RWPE2 (cell line): ENCODE measurements around the gene CNTN1.
"Not testable (repeated sequence)": the region's sequence is repeated elsewhere in the genome, so short reads cannot be mapped to it uniquely, and the experiment has no call there.

Source experiments
- ATAC-seq: fragments of 200-7000 bp; cut with Tn5 transposase; 3 replicates; pipeline ENCODE4 v1.9.1; 2021; ENCODE audit warnings: low read depth
- DNase-seq: peaks from one replicate; pipeline ENCODE4 v3.0.0-alpha.2; 2020; ENCODE audit warnings: low spot score
- H3K27ac ChIP-seq: fragments of 450-650 bp; 2 replicates; pipeline ENCODE4 v1.5.1; 2017; ENCODE audit warnings: mild to moderate bottlenecking; ENCODE audit not compliant: poor library complexity, severe bottlenecking
- H3K27me3 ChIP-seq: fragments of 250-450 bp; sonication (Bioruptor Pico); 2 replicates; pipeline ENCODE4 v1.5.1; 2021; ENCODE audit warnings: mild to moderate bottlenecking, moderate library complexity; ENCODE audit not compliant: insufficient read depth, poor library complexity, severe bottlenecking
- H3K36me3 ChIP-seq: fragments of 250-450 bp; sonication (Bioruptor Pico); 2 replicates; pipeline ENCODE4 v1.5.1; 2020; ENCODE audit warnings: low read depth, mild to moderate bottlenecking, moderate library complexity
- H3K4me1 ChIP-seq: fragments of 250-450 bp; sonication (Bioruptor Pico); 2 replicates; pipeline ENCODE4 v1.5.1; 2021; ENCODE audit warnings: mild to moderate bottlenecking, moderate library complexity; ENCODE audit not compliant: insufficient read depth, poor library complexity, severe bottlenecking
- H3K4me3 ChIP-seq: fragments of 250-450 bp; sonication (Bioruptor Pico); 2 replicates; pipeline ENCODE4 v1.5.1; 2021; ENCODE audit warnings: mild to moderate bottlenecking, moderate library complexity; ENCODE audit not compliant: severe bottlenecking
- H3K9me3 ChIP-seq: fragments of 250-450 bp; sonication (Bioruptor Pico); 2 replicates; pipeline ENCODE4 v1.5.1; 2021; ENCODE audit warnings: mild to moderate bottlenecking, moderate library complexity; ENCODE audit not compliant: severe bottlenecking
- CTCF ChIP-seq: fragments of 450-650 bp; IDR thresholded peaks from one replicate; pipeline ENCODE4 v1.5.1; 2017; ENCODE audit warnings: mild to moderate bottlenecking, moderate library complexity; ENCODE audit not compliant: poor library complexity, severe bottlenecking

CNTN1 gene

DNA sequence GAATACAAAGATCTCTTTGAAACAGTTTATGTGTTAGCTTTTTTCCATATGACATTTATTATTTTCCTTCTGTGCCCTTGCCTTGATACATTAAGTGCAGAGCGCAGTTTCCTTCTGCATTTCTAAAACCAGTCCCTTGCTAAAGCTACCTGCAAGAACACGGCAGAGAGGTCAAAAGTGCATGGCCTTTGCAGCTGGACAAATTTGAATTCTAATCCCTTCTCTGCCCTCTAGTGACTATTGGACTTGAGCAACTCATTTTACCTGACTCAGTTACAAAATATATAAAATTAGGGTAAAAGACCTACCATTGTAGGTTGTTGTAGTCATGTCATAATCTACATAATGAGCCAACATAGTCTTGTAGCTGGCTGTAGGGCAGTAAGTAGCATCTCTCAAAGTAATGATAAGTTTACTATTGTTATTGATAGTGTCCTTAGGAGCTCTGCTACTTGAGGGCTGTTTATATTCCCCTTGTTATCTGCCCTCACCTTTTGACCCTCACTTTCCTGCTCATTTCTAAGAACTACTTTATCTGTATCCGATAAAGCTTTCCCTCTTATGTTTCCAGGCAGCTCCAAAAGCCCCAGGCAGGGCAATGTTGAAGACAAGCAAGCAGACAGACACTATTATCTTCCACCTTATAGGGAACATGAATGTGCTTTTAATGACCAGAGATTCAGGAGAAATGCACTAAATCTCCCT, 375.9 kb downstream of the CNTN1 start:
- no peak for DNase-seq
- H3K4me3 ChIP-seq = no peak overlapping the region
- H3K27me3 ChIP-seq = no peaks in the 10 kb centered on the region
- no peak for TF ChIP-seq CTCF
- H3K27ac ChIP-seq = no peak overlapping the region
- ATAC-seq = no peak
- H3K36me3 ChIP-seq = no peaks in the 10 kb centered on the region
- no peaks in the 10 kb centered on the region for H3K9me3 ChIP-seq
- H3K4me1 ChIP-seq = no peaks in the 10 kb centered on the region

- H3K9me3 ChIP-seq = no peaks in the 10 kb centered on the region
- TF ChIP-seq CTCF = no peak
- no peak for DNase-seq
Measured at GRCh38 chr12:41073633-41074472, 381.6 kb downstream of the CNTN1 start.

DNA sequence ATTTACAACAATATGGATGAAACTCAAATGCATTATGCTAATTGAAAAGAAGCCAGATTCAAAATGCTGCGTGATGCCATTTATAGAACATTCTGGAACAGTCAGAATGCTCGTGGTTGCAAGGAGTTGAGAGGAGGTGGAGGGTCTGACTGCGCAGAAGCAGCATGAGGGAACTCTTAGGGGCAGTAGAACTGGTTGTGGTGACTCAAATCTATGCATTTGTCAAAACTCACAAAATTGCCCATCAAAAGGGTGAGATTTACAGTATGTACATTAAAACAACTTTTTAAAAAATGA, 382.2 kb downstream of the CNTN1 start:
- Histone ChIP-seq H3K36me3 (no peaks in the 10 kb centered on the region), H3K9me3 (no peaks in the 10 kb centered on the region), H3K4me3 (no peak overlapping the region), H3K27ac (no peak overlapping the region), H3K27me3 (no peaks in the 10 kb centered on the region), H3K4me1 (no peaks in the 10 kb centered on the region)
- ATAC-seq (no peak), DNase-seq (no peak)
- no peak for TF ChIP-seq CTCF

More at GRCh38 chr12:41073633-41074472, 381.6 kb downstream of the CNTN1 start:
- H3K27ac ChIP-seq = no peak overlapping the region
- H3K36me3 ChIP-seq = no peaks in the 10 kb centered on the region
- H3K4me3 ChIP-seq = no peak overlapping the region
- no peaks in the 10 kb centered on the region for H3K27me3 ChIP-seq
- no peak for ATAC-seq
- no peaks in the 10 kb centered on the region for H3K4me1 ChIP-seq

DNA sequence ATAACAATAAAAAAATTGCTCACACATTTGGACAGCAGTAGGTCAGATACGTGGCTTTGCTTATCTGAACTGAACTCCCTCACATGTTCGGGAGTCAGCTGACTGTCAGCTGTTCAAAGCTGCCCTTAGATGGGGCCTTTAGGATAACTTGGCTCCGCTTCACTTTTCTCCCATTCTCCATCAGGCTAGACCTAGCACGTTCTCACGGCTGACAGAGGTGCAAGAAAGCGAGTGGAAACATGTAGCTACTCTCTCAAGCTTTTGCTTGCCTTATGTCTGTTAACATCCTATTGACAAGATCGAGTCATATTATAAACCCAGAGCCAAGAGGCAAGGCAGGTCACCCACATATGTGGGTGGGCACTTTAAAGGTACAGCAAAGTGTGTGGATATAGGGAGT, 383.9 kb downstream of the CNTN1 start:
- Histone ChIP-seq H3K4me3 (no peak overlapping the region), H3K27me3 (no peaks in the 10 kb centered on the region), H3K36me3 (no peaks in the 10 kb centered on the region), H3K9me3 (no peaks in the 10 kb centered on the region), H3K4me1 (no peaks in the 10 kb centered on the region), H3K27ac (no peak overlapping the region)
- no peak for TF ChIP-seq CTCF
- DNase-seq = no peak
- no peak for ATAC-seq

GRCh38 chr12:41081241-41081640, 389.0 kb downstream of the CNTN1 start:
- not testable (repeated sequence) for H3K4me3 ChIP-seq

More at GRCh38 chr12:41081241-41081640, 389.0 kb downstream of the CNTN1 start:
- not testable (repeated sequence) for H3K27me3 ChIP-seq, H3K36me3 ChIP-seq, ATAC-seq, H3K27ac ChIP-seq, H3K4me1 ChIP-seq, DNase-seq, H3K9me3 ChIP-seq
